ENCODE measurements around the gene RAD52. TPM values are rescaled to one million over a fixed set of nuclear protein-coding genes. Genes with fewer than 3 reads are reported as not detected.

The RAD52 gene
- total RNA-seq, 1 experiment from 2014 or later = 5.3 TPM

DNA sequence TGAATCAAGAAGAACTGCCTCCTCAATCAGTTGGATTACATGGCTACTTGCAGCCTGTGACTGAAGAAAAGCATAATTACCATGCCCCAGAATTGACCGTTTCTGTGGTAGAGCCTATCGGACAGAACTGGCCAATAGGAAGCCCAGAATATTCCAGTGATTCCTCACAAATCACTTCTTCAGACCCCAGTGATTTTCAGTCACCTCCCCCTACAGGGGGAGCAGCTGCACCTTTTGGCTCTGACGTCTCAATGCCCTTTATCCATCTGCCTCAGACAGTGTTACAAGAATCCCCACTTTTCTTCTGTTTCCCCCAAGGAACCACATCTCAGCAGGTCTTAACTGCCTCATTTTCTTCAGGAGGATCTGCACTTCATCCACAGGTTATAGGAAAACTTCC lies 80.8 kb downstream of the RAD52 start:
- DNase-seq (ENCODE audit: low spot score) = no peak

DNA sequence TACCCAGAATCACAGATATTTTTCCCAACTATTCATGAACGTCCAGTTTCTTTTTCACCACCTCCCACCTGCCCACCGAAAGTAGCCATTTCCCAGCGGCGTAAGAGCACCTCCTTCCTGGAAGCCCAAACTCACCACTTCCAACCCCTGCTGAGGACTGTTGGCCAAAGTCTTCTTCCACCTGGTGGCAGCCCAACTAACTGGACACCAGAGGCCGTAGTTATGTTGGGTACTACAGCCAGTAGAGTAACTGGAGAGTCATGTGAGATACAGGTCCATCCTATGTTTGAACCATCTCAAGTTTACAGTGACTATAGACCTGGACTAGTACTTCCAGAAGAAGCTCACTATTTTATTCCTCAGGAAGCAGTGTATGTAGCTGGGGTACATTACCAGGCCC lies 81.6 kb downstream of the RAD52 start:
- no peak for DNase-seq (ENCODE audit: low spot score)

DNA sequence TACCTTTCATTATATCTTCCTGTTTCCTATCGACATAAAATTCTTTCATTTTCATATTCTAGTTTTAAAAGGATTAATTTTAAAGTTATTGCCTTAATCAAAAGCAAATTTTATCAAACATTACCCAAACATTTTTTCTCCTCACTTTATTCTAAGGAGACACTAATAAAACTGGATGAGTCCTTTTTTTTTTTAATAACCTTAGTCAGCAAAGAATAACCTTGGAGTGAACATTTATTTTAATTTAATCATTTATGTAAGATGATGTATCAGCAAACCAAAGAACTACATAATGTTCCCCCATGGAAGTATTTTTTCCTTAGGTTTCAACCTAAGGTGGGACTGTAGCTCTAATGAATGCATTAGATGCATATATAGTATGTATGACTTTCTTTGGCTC lies 83.9 kb downstream of the RAD52 start:
- no peak for DNase-seq (ENCODE audit: low spot score)

DNA sequence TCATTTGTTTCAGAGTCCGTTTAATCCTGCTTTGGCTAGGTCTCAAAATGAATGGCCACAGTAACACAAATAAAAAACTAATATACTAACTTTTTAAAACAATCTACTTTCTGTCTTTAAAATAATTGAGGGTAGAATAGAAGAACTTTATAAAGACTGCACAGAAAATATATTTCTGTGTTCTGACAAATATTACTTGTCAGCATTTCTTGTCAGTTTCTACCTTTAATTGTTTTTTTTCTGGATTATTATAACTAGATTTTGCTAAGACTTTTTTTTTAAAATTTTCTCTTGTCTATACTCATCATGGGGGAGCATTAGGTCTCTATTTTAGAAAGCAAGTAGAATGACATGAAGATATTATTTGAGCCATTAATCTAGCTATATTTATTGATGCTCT lies 86.2 kb downstream of the RAD52 start:
- no peak for DNase-seq (ENCODE audit: low spot score)

DNA sequence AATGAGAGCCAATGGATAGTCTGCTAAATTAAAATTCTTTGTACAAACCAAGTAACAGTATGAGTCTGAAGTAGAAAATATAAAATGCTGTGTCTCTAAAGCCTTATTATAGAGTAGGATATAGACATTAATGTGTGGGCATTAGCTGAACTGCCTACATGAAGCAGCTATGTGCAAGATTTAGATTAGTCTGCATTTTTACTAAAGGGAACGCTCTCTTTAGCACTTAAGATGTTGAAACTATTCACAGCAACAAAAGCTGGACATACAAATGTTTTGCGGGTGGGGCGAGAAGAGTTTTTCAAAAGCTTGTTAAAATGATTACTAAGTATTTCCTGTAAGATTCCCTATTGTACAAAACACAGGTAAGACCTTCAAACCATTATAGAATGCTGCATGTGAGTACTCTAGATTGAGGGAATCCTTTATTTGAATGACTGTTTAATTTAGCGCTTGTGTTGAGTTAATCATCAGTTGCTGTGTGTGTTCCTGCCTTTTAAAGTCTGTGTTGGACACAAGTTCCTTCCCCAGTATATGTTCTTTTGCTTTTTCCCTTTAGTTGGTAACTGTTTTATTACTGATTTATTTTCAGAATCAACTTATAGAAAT lies 87.1 kb downstream of the RAD52 start:
- no peak for DNase-seq (ENCODE audit: low spot score)

Other genes with a start within 250 kb of the RAD52 start
- 16.3 and 18.0 TPM in 2 replicates for gene WNK1, start 197.1 kb downstream of the RAD52 start, total RNA-seq (2014; rRNA removed; shearing (Covaris generic))
- 7.7 and 8.0 TPM in 2 replicates for gene ERC1, start 41.5 kb upstream of the RAD52 start, total RNA-seq (2014; rRNA removed; shearing (Covaris generic))

Data from A172 (cell line).